GM18867 (cell line): ENCODE measurements around the gene DIAPH3.

Experiments used
- ATAC-seq: cut with Tn5 transposase; IDR thresholded peaks from one replicate; pipeline ENCODE4 v1.9.1; 2021; ENCODE audit warnings: mild to moderate bottlenecking, moderate library complexity; ENCODE audit not compliant: unreplicated experiment

Gene DIAPH3

DNA sequence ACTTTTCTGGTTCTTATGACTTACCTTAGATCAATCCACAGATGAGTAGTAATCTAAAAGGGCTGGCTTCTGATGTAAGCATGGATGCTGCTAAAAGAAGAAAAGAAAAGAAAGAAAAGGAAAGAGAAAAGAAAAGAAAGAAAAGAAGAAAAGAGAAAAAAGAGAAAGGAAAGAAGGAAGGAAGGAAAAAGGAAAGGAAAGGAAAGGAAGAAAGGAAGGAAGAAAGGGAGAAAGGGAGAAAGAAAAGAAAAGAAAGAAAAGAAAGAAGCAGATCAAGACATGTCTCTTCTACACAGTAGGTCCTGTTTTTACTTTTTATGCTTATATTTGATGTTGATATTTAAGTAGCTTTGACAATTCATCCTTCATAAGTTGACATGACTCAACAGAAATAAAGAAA, 421.3 kb downstream of the DIAPH3 start:
- no peak for ATAC-seq

DNA sequence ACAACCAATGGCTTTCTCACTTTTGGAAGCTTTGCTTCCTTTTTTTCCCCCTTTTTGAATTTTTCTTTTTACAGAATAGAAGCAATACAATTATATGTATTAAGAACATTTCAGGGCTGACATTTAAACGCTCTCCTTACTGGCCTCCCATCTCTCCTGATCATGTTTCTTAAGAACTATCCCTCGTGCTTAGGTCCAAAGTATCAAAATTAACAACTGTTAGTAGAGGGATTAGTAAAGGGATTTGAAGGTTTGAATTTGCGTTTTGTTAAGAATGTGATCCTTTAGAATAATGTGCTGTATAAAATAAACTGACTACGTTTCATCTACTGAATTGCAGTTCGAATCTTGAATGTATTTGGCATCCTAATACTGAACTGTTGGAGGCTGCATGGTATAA, 424.8 kb downstream of the DIAPH3 start:
- no peak for ATAC-seq

DNA sequence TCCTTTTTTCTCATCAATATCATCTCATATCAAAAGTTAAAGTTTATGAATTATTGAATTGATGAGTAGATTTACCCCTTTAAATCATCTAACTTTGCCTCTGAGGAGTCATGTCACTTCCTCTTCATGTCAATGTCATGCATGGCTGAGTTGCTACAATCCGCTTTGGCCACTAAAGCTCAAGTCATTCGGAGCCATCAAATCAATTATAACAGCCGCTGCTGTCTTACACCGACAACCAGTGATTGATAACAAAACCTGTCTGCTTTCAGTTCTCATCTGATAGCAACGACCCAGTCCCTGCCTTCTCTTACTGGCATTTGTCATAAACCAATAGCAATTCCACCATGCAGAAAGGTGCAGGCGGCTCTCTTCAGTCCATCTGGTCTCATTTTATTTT, 429.3 kb downstream of the DIAPH3 start:
- ATAC-seq: peak; percentile 100

- no peak for ATAC-seq
These were observed 430.0 kb downstream of the DIAPH3 start for GRCh38 chr13:59733744-59734143.

GRCh38 chr13:59730026-59730425, 433.7 kb downstream of the DIAPH3 start:
- ATAC-seq: no peak

GRCh38 chr13:59728896-59729545, 434.7 kb downstream of the DIAPH3 start:
- ATAC-seq: no peak

DNA sequence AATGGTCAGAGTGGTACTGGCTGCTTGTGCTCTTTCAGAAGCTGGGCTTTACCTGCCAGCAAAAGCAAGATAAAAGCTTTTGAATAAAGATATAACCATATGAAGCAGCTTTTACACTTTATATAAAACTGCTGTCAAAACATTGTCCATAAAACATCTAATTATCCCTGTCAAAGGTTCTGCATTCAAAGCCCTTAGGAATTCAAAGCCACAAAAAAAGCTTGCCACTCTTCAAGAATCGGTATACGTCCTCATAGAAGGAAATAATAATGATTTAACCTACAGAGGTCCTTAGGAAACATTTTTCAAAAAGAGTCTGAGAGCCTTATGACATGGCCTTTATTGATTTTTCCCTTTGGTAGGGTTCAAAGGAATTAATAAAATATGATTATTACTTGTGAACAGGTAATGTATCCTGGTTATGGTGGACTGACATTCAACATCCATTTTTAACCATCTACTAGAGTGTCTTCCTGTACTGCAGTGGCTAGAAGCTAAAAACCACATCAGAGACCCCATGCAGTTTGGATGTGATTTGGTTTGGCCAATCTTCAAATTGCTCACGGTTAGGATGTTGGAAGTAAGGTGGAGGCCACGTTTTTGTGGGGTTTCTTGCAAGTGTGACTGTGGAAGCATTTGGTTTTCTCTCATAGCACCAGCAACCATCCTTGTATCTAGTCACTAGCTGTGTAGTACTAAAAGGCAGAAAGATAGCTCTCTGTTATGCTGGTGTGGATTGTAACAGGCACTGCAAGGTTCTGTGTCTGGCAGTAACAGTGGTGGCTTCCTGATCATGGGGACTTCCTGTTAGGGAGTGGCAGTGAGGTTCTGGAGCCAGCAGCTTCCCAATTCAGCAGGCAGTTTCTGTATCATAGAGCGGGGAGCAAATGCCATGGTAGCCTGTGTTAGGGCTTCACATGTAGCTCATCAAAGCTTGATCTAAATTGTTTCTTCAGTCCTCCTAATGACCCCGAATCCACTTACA, 441.5 kb downstream of the DIAPH3 start:
- ATAC-seq: no peak

GRCh38 chr13:59715611-59716010, 448.1 kb downstream of the DIAPH3 start:
- ATAC-seq: no peak

GRCh38 chr13:59710996-59711701, 452.6 kb downstream of the DIAPH3 start:
- ATAC-seq: no peak

DNA sequence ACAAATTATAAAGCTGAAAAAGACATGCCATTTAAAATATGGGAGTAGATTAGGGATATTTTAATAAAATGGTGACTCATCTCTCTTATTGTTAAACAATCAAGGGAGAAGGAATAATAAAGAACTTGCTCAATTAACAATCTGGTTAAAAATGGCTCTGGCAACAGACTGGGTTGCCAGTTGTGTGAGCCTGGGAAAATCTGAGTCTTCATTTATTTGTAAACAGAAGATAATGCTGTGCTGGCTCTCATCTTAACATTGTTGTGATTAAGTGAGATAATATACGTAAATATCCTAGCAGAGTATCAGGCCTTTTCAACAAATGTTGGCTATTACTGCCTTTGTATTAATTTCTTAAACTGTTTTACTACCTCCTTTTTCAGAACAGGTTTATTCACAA, 453.3 kb downstream of the DIAPH3 start:
- no peak for ATAC-seq

DNA sequence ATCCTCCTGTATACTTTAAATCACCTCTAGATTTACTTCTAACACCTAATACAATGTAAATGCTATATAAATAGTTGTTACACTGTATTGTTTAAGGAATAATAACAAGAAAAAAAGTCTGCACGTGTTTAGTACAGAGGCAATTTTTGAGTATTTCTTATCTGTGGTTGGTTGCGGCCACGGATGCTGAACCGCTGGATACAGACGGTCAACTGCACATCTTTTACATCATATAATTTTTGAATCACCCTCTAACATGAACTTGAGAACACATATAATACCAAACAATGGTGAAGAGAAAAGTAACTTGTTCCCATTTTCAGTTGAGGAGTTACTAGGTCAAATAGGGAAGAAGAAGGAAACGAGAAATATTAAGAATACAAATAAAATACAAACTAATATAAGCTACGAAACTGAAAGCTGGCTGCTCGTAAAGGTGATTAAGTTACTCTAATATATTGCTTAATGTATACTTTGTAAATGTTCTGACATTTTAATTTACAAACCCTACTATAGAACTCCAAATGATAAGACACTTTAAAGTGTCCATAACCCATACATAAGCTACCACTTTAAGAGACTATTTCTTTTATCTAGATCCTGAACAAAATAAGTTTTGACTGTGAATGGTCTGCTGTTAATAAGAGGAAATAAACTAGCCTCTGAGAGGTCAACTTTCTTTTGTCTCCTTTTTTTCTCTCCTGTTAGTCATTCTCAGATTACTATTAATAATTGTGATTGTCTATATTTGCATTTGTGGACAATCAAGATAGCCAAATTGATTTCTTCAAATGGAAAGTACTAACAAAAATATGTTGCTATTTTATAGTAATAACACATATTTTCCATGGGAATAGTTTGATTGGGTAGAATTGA, 457.4 kb downstream of the DIAPH3 start:
- ATAC-seq: peak; percentile 60

DNA sequence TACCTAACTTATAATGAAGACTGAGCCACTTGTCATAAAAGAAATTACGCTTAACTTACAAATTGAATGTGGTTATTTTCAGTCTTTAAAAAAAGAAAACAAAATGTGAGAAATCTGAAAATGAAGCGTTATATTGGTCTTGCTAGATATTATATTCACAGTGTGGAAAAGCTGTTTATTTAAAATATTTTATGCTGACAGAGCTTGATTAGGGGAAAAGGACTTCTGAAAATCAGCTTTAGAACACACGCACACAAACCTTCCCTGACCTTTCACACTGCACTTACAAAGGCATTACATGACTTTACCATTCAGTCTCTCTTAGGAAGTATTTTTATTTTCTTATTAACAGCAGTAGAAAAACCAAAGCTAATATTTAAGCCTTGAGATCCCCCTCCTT, 461.5 kb downstream of the DIAPH3 start:
- no peak for ATAC-seq

- ATAC-seq: no peak
These were observed 462.5 kb downstream of the DIAPH3 start for GRCh38 chr13:59701261-59701660.

- ATAC-seq: no peak
These were observed 463.4 kb downstream of the DIAPH3 start for GRCh38 chr13:59700281-59700680.

GRCh38 chr13:59696271-59696670, 467.5 kb downstream of the DIAPH3 start:
- no peak for ATAC-seq

DNA sequence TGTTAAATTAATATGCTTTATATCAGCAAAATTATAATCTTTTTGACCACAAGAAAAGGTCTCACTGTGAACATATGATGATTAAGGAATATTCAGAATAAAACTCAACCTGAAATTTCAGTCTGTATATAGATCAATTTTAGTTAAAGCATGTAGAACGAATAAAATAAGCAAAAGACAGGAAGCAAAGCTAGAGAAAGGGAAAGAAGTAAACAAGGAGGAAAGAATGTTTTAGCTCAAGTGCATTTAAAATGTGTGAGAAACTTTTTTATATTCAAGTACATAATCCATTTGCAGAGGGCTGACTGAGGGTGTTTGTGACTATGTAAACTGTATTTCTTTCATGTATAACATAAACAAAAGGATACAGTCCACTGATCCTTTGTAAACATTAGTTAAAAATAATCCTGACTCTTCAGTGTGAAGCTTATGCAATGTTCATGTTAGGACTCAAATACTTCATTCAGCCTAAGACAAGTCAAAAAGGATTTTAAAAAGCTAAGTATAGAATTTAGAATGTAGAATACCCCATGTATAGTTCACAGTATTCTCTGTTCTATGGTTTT, 472.1 kb downstream of the DIAPH3 start:
- no peak for ATAC-seq

DNA sequence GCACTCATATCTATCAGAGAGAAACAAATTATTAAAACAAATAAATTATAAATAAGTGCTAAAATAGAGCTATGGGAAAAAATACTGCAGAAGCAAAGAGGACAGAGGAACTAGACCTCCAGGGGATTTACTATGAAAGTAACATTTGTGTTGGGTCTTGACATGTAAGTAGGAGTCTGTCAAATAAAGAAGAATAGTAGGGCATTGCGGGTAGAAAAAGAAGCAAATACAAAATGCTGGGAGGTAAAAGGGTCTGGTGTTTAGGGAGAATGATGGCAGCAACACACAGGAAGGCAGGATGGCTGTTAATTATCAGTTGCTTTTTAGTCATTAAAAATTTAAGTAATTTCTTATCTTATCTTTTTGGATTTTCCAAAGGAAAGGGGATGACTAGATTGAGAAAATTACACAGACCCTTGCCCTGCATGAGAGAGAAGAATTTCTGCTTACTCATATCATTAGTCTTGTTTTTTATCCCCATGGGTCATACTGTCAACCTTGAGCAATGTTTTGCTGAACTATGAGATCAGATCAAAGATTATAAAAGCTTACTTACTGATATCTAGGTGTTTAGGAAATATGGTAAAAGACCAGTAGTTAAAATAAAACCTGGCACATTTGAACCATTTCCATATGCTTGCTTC, 472.7 kb downstream of the DIAPH3 start:
- no peak for ATAC-seq

GRCh38 chr13:59689057-59689456, 474.7 kb downstream of the DIAPH3 start:
- no peak for ATAC-seq

GRCh38 chr13:59686798-59687394, 476.8 kb downstream of the DIAPH3 start:
- ATAC-seq: no peak
